K562 (cell line): ENCODE measurements around the gene MARK3. TPM values are rescaled to one million over a fixed set of nuclear protein-coding genes. Genes with fewer than 3 reads are reported as not detected.

ENCODE experiments used
- ATAC-seq: fragments of 200-7000 bp; cut with Tn5 transposase; 3 replicates; pipeline ENCODE4 v1.9.1; 2020; ENCODE audit warnings: moderate library complexity
- BruUV-seq: library from RNA; stranded (reverse); fragments of 400-500 nt; replicated peaks from 2 replicates; lab custom pipeline; 2021; lab: Mats Ljungman, UMichigan
- CTCF ChIA-PET: fragments of 300-600 bp; formaldehyde crosslinking; extraction: SDS; loops from one replicate; lab custom pipeline; 2021; ENCODE audit warnings: low intra/inter-chr PET ratio; lab: Yijun Ruan, JAX
- POLR2A ChIA-PET: fragments of 300-600, 350-650 bp; sonication (Branson Sonifier 250); formaldehyde crosslinking; extraction: SDS; loops from one replicate; lab custom pipeline; 2021; ENCODE audit warnings: antibody characterized with exemption, inconsistent platforms; lab: Yijun Ruan, JAX
- DNase-seq, 4 experiments: peaks; one replicate each; pipeline versions ENCODE4 v3.0.0 to v3.0.0-alpha.2; 2011 to 2018; ENCODE audit warnings: low spot score in 3 of 4, mixed read lengths in 3 of 4; ENCODE audit errors: extremely low read depth in 1 of 4
- FAIRE-seq: peaks from 2 replicates; lab custom pipeline; 2011; peaks lifted over from hg19 to GRCh38; lab: Jason Lieb, UNC
- H2AFZ ChIP-seq: 2 replicates; pipeline ENCODE4 v1.6.0; 2011; ENCODE audit warnings: low read depth, low read length, control low read depth, inconsistent platforms
- H3K27ac ChIP-seq: fragments of 200-600 bp; 3 replicates; pipeline ENCODE4 v1.8.0; 2011; ENCODE audit warnings: low read depth, mild to moderate bottlenecking, control low read depth, inconsistent platforms, low read length, moderate library complexity, mixed read lengths; ENCODE audit errors: extremely low read depth
- H3K27me3 ChIP-seq, 2 experiments: fragments of 300-600 bp in 1 of 2; 2 replicates in 1 of 2; 3 replicates in 1 of 2; pipeline versions ENCODE4 v1.6.0 to v1.8.0; 2011; ENCODE audit warnings: inconsistent platforms in 2 of 2, low read length in 2 of 2, mild to moderate bottlenecking in 1 of 2, mixed read lengths in 1 of 2, moderate library complexity in 1 of 2; ENCODE audit not compliant: control insufficient read depth in 2 of 2, insufficient read depth in 2 of 2
- H3K36me3 ChIP-seq: fragments of 300-600 bp; 3 replicates; pipeline ENCODE4 v1.8.0; 2011; ENCODE audit warnings: mild to moderate bottlenecking, low read length, inconsistent platforms; ENCODE audit not compliant: control insufficient read depth, insufficient read depth
- H3K4me1 ChIP-seq, 2 experiments: fragments of 200-600 bp in 1 of 2; replicated peaks in 1 of 2; 2 replicates in 1 of 2; 3 replicates in 1 of 2; pipeline versions ENCODE4 v1.5.1 to v1.8.0; 2011; ENCODE audit warnings: inconsistent platforms in 2 of 2, low read length in 2 of 2, mild to moderate bottlenecking in 1 of 2, mixed read lengths in 1 of 2, moderate library complexity in 1 of 2; ENCODE audit not compliant: control insufficient read depth in 2 of 2, insufficient read depth in 2 of 2
- H3K4me2 ChIP-seq: 2 replicates; pipeline ENCODE4 v1.6.1; 2011; ENCODE audit warnings: low read length, control low read depth, inconsistent platforms, mixed read lengths; ENCODE audit not compliant: insufficient read depth
- H3K4me3 ChIP-seq: fragments of 200-600 bp; sonication (generic), shearing (Covaris generic); 2 replicates; pipeline ENCODE4 v1.5.1; 2016; ENCODE audit warnings: control low read depth, inconsistent platforms
- H3K79me2 ChIP-seq: fragments of 200-600 bp; 3 replicates; pipeline ENCODE4 v1.8.0; 2011; ENCODE audit warnings: low read length, inconsistent platforms; ENCODE audit not compliant: control insufficient read depth, insufficient read depth
- H3K9ac ChIP-seq, 2 experiments: 2 replicates each; pipeline versions ENCODE4 v1.6.0 to v1.6.1; 2011; ENCODE audit warnings: low read depth in 2 of 2, low read length in 2 of 2, control low read depth in 1 of 2, inconsistent platforms in 1 of 2, mild to moderate bottlenecking in 1 of 2, mixed read lengths in 1 of 2; ENCODE audit not compliant: insufficient read depth in 1 of 2
- H3K9me1 ChIP-seq: one replicate; pipeline ENCODE4 v1.6.0; 2011; ENCODE audit warnings: inconsistent platforms, mild to moderate bottlenecking, low read length, moderate library complexity; ENCODE audit not compliant: control insufficient read depth, insufficient read depth
- H3K9me3 ChIP-seq: replicated peaks from 2 replicates; pipeline ENCODE4 v1.5.1; 2011; ENCODE audit warnings: low read depth, low read length, inconsistent platforms; ENCODE audit not compliant: control insufficient read depth, insufficient read depth
- H4K20me1 ChIP-seq: replicated peaks from 2 replicates; pipeline ENCODE4 v1.6.1; 2011; ENCODE audit warnings: low read length, inconsistent platforms, mixed read lengths; ENCODE audit not compliant: control insufficient read depth, insufficient read depth
- CAMTA2 ChIP-seq: fragments of 250-450 bp; sonication (Bioruptor Pico); conservative IDR thresholded peaks from 2 replicates; pipeline ENCODE4 v1.5.1; 2022
- CBX8 ChIP-seq: fragments of 200-600 bp; sonication (generic); IDR thresholded peaks from 2 replicates; pipeline ENCODE4 v1.6.1; 2012; ENCODE audit warnings: borderline replicate concordance, mixed run types, low read depth, mild to moderate bottlenecking, moderate library complexity, mixed read lengths, low read length, control low read depth, inconsistent platforms; ENCODE audit not compliant: poor library complexity, severe bottlenecking; ENCODE audit errors: extremely low read depth
- E2F3 ChIP-seq: fragments of 250-450 bp; sonication (Bioruptor Pico); IDR thresholded peaks from 2 replicates; pipeline ENCODE4 v1.4.0; 2020; ENCODE audit warnings: mild to moderate bottlenecking
- FIP1L1 ChIP-seq: fragments of 200-400 bp; formaldehyde crosslinking; IDR thresholded peaks from 2 replicates; pipeline ENCODE4 v1.6.1; 2018; ENCODE audit warnings: mild to moderate bottlenecking, low read depth, low read length; ENCODE audit not compliant: poor library complexity, severe bottlenecking
- GTF2F1 ChIP-seq: IDR thresholded peaks from 2 replicates; pipeline ENCODE4 v1.6.1; 2011; ENCODE audit warnings: low read depth, low read length, improper control_type of control experiment
- HIVEP1 ChIP-seq: fragments of 250-450 bp; sonication (Bioruptor Pico); IDR thresholded peaks from 2 replicates; pipeline ENCODE4 v1.4.0; 2020; ENCODE audit warnings: mild to moderate bottlenecking
- HMG20A ChIP-seq: fragments of 450-650 bp; formaldehyde crosslinking; conservative IDR thresholded peaks from 2 replicates; pipeline ENCODE4 v1.4.0; 2020; ENCODE audit warnings: mild to moderate bottlenecking, mixed read lengths
- NBN ChIP-seq: fragments of 450-650 bp; IDR thresholded peaks from 2 replicates; pipeline ENCODE4 v1.6.1; 2016; ENCODE audit warnings: low read depth, mild to moderate bottlenecking
- RCOR1 ChIP-seq, 2 experiments: IDR thresholded peaks; 2 replicates each; pipeline ENCODE4 v1.6.1; 2012; ENCODE audit warnings: low read depth in 2 of 2, low read length in 2 of 2, borderline replicate concordance in 1 of 2, improper control_type of control experiment in 1 of 2
- SMAD4 ChIP-seq: fragments of 250-450 bp; sonication (Bioruptor Pico); conservative IDR thresholded peaks from 2 replicates; pipeline ENCODE4 v1.8.0; 2021; ENCODE audit warnings: inconsistent platforms, mild to moderate bottlenecking, moderate library complexity
- SMARCA5 ChIP-seq: fragments of 450-650 bp; IDR thresholded peaks from 2 replicates; pipeline ENCODE4 v1.6.1; 2016
- TCF7 ChIP-seq: sonication (generic); IDR thresholded peaks from 2 replicates; pipeline ENCODE4 v1.6.1; 2016; ENCODE audit warnings: antibody characterized with exemption, borderline replicate concordance
- YY1 ChIP-seq, 3 experiments: IDR thresholded peaks; 2 replicates each; pipeline ENCODE4 v1.6.1; 2011; ENCODE audit warnings: low read length in 2 of 3, mild to moderate bottlenecking in 2 of 3, moderate library complexity in 2 of 3, borderline replicate concordance in 1 of 3, control low read depth in 1 of 3, low read depth in 1 of 3; ENCODE audit not compliant: insufficient read depth in 3 of 3, insufficient replicate concordance in 2 of 3, control insufficient read depth in 1 of 3, insufficient read length in 1 of 3; ENCODE audit errors: extremely low read depth in 1 of 3
- ZNF124 ChIP-seq: sonication (generic); formaldehyde crosslinking; IDR thresholded peaks from 2 replicates; pipeline ENCODE4 v1.8.1; 2022; ENCODE audit warnings: missing genetic modification reagents
- ZZZ3 ChIP-seq: fragments of 450-650 bp; IDR thresholded peaks from 2 replicates; pipeline ENCODE4 v1.6.1; 2016; ENCODE audit warnings: antibody characterized with exemption, mild to moderate bottlenecking, moderate library complexity
- WGBS: fragments of 100-300 bp; shearing (Covaris generic); methylation state at CpG from one replicate; pipeline ENCODE4 v1.1.6; 2016; ENCODE audit warnings: low coverage, mixed read lengths; ENCODE audit not compliant: insufficient coverage; ENCODE audit errors: missing lambda C conversion rate; 5-methylcytosine and 5-hydroxymethylcytosine counted together
- in situ Hi-C: fragments of 300-500 bp; cut with MboI; formaldehyde crosslinking; loops from 4 replicates; pipeline ENCODE4 v1.15.0; 2018; ENCODE audit warnings: inconsistent platforms, mixed read lengths
- intact Hi-C: fragments of 100-400 bp; cut with micrococcal nuclease; formaldehyde crosslinking; loops from 2 replicates; pipeline ENCODE4 v1.14.2; 2022
- polyA plus RNA-seq, 8 experiments: library from polyadenylated mRNA; depleted of rRNA in 4 of 8; stranded (reverse) in 5 of 8; unstranded in 3 of 8; fragments of >200 nt; fragmentation: Nextera tagmentation in 2 of 8; fragmentation: Illumina TruSeq in 1 of 8; extraction: Ambion mirVana in 2 of 8; extraction: Trizol in 1 of 8; gene quantifications; 2 replicates each; pipeline versions ENCODE4 v1.2.1 to v1.2.3, GENCODE V29; 2011 to 2014; ENCODE audit warnings: inconsistent platforms in 1 of 8, missing spikeins in 1 of 8
- total RNA-seq, 7 experiments: library from RNA; depleted of rRNA in 6 of 7; stranded (reverse); fragments of >200 nt in 6 of 7; fragmentation: Illumina TruSeq in 2 of 7; extraction: Trizol in 2 of 7; gene quantifications; 2 replicates each; pipeline versions ENCODE4 v1.2.1 to v1.2.3, GENCODE V29; 2011 to 2021; ENCODE audit warnings: low replicate concordance in 1 of 7
- TF ChIP-seq, protein P1 (sequence below), 2 experiments: fragments of 250-450 bp in 1 of 2; fragments of 450-650 bp in 1 of 2; sonication (Bioruptor Pico) in 1 of 2; IDR thresholded peaks; 2 replicates each; pipeline versions ENCODE4 v1.6.1 to v1.8.0; 2016 to 2021; ENCODE audit warnings: mild to moderate bottlenecking in 2 of 2, moderate library complexity in 2 of 2, missing compliant biosample characterization in 1 of 2, missing genetic modification characterization in 1 of 2
- TF ChIP-seq, protein P2 (sequence below): fragments of 250-450 bp; sonication (Bioruptor Pico); IDR thresholded peaks from 2 replicates; pipeline ENCODE4 v1.5.0; 2020; ENCODE audit warnings: mild to moderate bottlenecking
- TF ChIP-seq, protein P3 (sequence below): fragments of 150-350 bp; conservative IDR thresholded peaks from 2 replicates; pipeline ENCODE4 v1.6.1; 2014; ENCODE audit warnings: low read length

The MARK3 gene
- total and polyA plus RNA-seq, 9 of the 15 experiments (the other 6 are each of a cell fraction or from before 2014, with no cell fraction given), result 10.1 to 68.7 (median 56.3) TPM

DNA sequence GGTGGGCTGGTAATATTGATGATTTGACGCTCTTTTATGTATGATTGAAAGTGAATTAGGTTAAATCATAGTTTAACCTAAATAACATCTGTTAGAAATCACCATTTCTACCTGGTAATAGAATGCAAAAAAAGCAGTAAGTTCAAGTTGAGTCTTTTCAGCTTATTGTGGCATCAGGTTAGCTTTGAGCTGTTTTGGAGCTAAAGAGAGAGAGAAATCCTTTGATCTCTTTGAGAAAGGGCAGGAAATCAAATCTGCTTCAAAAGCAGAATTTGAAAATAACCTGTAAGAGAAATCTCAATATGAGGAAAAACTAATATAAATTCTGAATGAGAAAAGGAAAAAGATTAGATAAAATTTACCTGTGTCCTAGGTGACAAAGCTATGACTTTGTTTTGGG is 75.2 kb downstream of the MARK3 start:
- ATAC-seq (no peak), FAIRE-seq (no peak), DNase-seq (no peak)
- BruUV-seq, result no TSS peak
- ChIA-PET CTCF (no interaction called here), POLR2A (interaction anchor here (1.0 kb wide), 1 partner anchor 26 kb away, joined by 3 read pairs; no protein-coding TSS in a partner anchor)
- Histone ChIP-seq H3K9me1 (peaks cover 3% of the 10 kb centered on the region), H3K4me1 (no peaks in the 10 kb centered on the region; a peak in 2 of 5 replicates), H2AFZ (no peak overlapping the region), H3K9me3 (no peaks in the 10 kb centered on the region), H3K27ac (no peak overlapping the region), H4K20me1 (no peaks in the 10 kb centered on the region), H3K4me2 (no peak overlapping the region), H3K79me2 (peaks cover 4% of the 10 kb centered on the region; the same call in 2 of the 3 replicates), H3K4me3 (no peak overlapping the region), H3K27me3 (no peaks in the 10 kb centered on the region), H3K9ac (no peak overlapping the region), H3K36me3 (peaks cover 56% of the 10 kb centered on the region; the same call in 2 of the 3 replicates)
- in situ Hi-C loops (no loop called here), intact Hi-C loops (no loop called here)
- TF ChIP-seq YY1 (IDR thresholded peaks at IDR 0.05; ENCODE audit: borderline replicate concordance in 1 of 3, control insufficient read depth in 1 of 3, extremely low read depth in 1 of 3, insufficient read depth in 3 of 3, insufficient read length in 1 of 3, insufficient replicate concordance in 2 of 3, low read depth in 1 of 3, low read length in 2 of 3), result no peak
- TF ChIP-seq ZNF124 (CRISPR knock-in tag), result no peak
- TF ChIP-seq, protein P1, sequence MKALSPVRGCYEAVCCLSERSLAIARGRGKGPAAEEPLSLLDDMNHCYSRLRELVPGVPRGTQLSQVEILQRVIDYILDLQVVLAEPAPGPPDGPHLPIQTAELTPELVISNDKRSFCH (CRISPR knock-in tag; IDR thresholded peaks at IDR 0.05), result no peak
- TF ChIP-seq, protein P1 (tag; IDR thresholded peaks at IDR 0.05), result no peak
- no peak for TF ChIP-seq FIP1L1
- TF ChIP-seq HMG20A (CRISPR knock-in tag), result no peak
- no peak for TF ChIP-seq HIVEP1 (CRISPR knock-in tag)
- no peak for TF ChIP-seq CAMTA2 (CRISPR knock-in tag)
- TF ChIP-seq NBN, result no peak
- TF ChIP-seq GTF2F1, result no peak
- TF ChIP-seq ZZZ3, result no peak
- no peak for TF ChIP-seq CBX8
- TF ChIP-seq, protein P2, sequence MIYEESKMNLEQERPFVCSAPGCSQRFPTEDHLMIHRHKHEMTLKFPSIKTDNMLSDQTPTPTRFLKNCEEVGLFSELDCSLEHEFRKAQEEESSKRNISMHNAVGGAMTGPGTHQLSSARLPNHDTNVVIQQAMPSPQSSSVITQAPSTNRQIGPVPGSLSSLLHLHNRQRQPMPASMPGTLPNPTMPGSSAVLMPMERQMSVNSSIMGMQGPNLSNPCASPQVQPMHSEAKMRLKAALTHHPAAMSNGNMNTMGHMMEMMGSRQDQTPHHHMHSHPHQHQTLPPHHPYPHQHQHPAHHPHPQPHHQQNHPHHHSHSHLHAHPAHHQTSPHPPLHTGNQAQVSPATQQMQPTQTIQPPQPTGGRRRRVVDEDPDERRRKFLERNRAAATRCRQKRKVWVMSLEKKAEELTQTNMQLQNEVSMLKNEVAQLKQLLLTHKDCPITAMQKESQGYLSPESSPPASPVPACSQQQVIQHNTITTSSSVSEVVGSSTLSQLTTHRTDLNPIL, result no peak
- TF ChIP-seq SMARCA5, result no peak
- no peak for TF ChIP-seq SMAD4
- TF ChIP-seq TCF7, result no peak
- no peak for TF ChIP-seq E2F3 (CRISPR knock-in tag)
- no peak for TF ChIP-seq RCOR1 (IDR thresholded peaks at IDR 0.05; ENCODE audit: borderline replicate concordance in 1 of 2, low read depth in 2 of 2, low read length in 2 of 2)
- TF ChIP-seq, protein P3, sequence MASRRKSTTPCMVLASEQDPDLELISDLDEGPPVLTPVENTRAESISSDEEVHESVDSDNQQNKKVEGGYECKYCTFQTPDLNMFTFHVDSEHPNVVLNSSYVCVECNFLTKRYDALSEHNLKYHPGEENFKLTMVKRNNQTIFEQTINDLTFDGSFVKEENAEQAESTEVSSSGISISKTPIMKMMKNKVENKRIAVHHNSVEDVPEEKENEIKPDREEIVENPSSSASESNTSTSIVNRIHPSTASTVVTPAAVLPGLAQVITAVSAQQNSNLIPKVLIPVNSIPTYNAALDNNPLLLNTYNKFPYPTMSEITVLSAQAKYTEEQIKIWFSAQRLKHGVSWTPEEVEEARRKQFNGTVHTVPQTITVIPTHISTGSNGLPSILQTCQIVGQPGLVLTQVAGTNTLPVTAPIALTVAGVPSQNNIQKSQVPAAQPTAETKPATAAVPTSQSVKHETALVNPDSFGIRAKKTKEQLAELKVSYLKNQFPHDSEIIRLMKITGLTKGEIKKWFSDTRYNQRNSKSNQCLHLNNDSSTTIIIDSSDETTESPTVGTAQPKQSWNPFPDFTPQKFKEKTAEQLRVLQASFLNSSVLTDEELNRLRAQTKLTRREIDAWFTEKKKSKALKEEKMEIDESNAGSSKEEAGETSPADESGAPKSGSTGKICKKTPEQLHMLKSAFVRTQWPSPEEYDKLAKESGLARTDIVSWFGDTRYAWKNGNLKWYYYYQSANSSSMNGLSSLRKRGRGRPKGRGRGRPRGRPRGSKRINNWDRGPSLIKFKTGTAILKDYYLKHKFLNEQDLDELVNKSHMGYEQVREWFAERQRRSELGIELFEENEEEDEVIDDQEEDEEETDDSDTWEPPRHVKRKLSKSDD, result no peak
- 100% methylated on average over 1 of the region's 1 CpG for WGBS
